ENCODE data around the gene RFC4. TPM values are rescaled to one million over a fixed set of nuclear protein-coding genes. Genes with fewer than 3 reads are reported as not detected.
"Not testable (repeated sequence)": the region's sequence is repeated elsewhere in the genome, so short reads cannot be mapped to it uniquely, and the experiment has no call there.

The RFC4 gene
- 75.7 and 106 TPM in 2 replicates for total RNA-seq (2014; rRNA removed; shearing (Covaris generic))

- H3K36me3 ChIP-seq, result peaks cover 27% of the 10 kb centered on the region
- peaks cover 27% of the 10 kb centered on the region for H3K4me1 ChIP-seq (replicated peaks)
- H3K27me3 ChIP-seq (replicated peaks), result no peaks in the 10 kb centered on the region
- H3K9me3 ChIP-seq (replicated peaks), result no peaks in the 10 kb centered on the region
- peak within 1 kb of the TSS; percentile 76 for H3K27ac ChIP-seq
- peak within 1 kb of the TSS; percentile 57 for H3K4me3 ChIP-seq
- peak; percentile 75 to 80 for DNase-seq (ENCODE audit: low read depth in 1 of 2, low spot score in 2 of 2)
These were observed at the start of gene RFC4 for GRCh38 chr3:186806089-186807055. TSS of gene RFC4 (minus strand) at chr3:186806482. CDS start at chr3:186804713, 1,769 bp downstream.

GRCh38 chr3:186854954-186855353 lies 48.7 kb upstream of the RFC4 start:
- no peak for DNase-seq (ENCODE audit: low read depth in 1 of 2, low spot score in 2 of 2)
- no peak overlapping the region for H3K27ac ChIP-seq
- no peaks in the 10 kb centered on the region for H3K36me3 ChIP-seq
- H3K4me1 ChIP-seq (replicated peaks), result no peaks in the 10 kb centered on the region
- H3K27me3 ChIP-seq (replicated peaks), result no peaks in the 10 kb centered on the region
- no peak overlapping the region for H3K4me3 ChIP-seq
- no peaks in the 10 kb centered on the region for H3K9me3 ChIP-seq (replicated peaks)

GRCh38 chr3:186854146-186854545 lies 47.9 kb upstream of the RFC4 start:
- no peaks in the 10 kb centered on the region for H3K36me3 ChIP-seq

DNA sequence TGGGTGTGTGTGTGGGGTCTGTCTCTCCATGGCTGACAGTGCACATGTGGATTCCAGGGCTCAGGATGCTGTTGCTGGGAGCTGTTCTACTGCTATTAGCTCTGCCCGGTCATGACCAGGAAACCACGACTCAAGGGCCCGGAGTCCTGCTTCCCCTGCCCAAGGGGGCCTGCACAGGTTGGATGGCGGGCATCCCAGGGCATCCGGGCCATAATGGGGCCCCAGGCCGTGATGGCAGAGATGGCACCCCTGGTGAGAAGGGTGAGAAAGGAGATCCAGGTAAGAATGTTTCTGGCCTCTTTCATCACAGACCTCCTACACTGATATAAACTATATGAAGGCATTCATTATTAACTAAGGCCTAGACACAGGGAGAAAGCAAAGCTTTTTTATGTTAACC lies 46.7 kb upstream of the RFC4 start:
- Histone ChIP-seq H3K27me3 (replicated peaks) (no peaks in the 10 kb centered on the region), H3K4me3 (no peak overlapping the region), H3K36me3 (no peaks in the 10 kb centered on the region), H3K9me3 (replicated peaks) (no peaks in the 10 kb centered on the region), H3K4me1 (replicated peaks) (no peaks in the 10 kb centered on the region), H3K27ac (no peak overlapping the region)
- no peak for DNase-seq (ENCODE audit: low read depth in 1 of 2, low spot score in 2 of 2)

More at GRCh38 chr3:186854146-186854545, 47.9 kb upstream of the RFC4 start:
- no peak for DNase-seq (ENCODE audit: low read depth in 1 of 2, low spot score in 2 of 2)
- H3K27ac ChIP-seq, result no peak overlapping the region
- H3K4me3 ChIP-seq, result no peak overlapping the region
- no peaks in the 10 kb centered on the region for H3K9me3 ChIP-seq (replicated peaks)
- H3K27me3 ChIP-seq (replicated peaks), result no peaks in the 10 kb centered on the region
- H3K4me1 ChIP-seq (replicated peaks), result no peaks in the 10 kb centered on the region

DNA sequence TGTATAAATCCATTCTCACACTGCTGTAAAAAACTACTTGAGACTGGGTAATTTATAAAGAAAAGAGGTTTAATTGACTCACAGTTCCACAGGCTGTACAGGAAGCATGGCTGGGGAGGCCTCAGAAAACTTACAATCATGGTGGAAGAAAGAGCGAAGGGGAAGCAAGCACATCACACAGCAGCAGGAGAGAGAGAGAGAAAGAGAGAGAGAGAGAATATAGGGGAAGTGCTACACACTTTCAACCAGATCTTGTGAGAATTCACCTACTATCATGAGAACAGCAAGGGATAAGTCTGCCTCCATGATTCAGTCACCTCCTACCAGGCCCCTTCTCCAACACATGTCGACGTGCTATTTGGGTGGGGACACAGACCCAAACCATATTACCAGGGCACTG lies 45.6 kb upstream of the RFC4 start:
- H3K9me3 ChIP-seq (replicated peaks); DNase-seq (ENCODE audit: low read depth in 1 of 2, low spot score in 2 of 2); H3K36me3 ChIP-seq; H3K4me3 ChIP-seq; H3K27me3 ChIP-seq (replicated peaks); H3K4me1 ChIP-seq (replicated peaks); H3K27ac ChIP-seq: not testable (repeated sequence)

GRCh38 chr3:186849374-186849975 lies 43.2 kb upstream of the RFC4 start:
- peak in 1 of 2 experiments; percentile 8 for DNase-seq (ENCODE audit: low read depth in 1 of 2, low spot score in 2 of 2)
- no peak overlapping the region for H3K27ac ChIP-seq
- H3K4me1 ChIP-seq (replicated peaks), result no peaks in the 10 kb centered on the region
- H3K27me3 ChIP-seq (replicated peaks), result no peaks in the 10 kb centered on the region; the same call in 1 of the 2 replicates
- no peak overlapping the region for H3K4me3 ChIP-seq
- H3K9me3 ChIP-seq (replicated peaks), result no peaks in the 10 kb centered on the region
- no peaks in the 10 kb centered on the region for H3K36me3 ChIP-seq

DNA sequence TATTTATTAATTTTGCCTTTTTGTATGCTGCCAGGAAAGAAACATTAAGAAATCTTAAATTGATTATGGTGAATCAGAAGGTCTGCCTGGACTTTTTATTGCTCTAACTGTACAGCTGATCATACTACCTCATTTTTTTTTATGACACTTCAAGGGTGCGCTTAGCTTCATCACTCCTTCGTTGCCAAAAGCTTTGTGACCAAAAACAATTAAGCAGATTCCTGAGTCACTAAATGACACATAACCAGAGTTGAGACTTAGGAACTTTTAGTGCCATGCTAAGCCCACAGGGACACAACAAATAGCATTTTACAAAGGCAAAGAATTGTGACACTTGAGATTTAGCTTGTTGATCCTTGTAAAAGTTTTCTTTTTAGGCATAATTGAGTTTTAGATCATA lies 41.2 kb upstream of the RFC4 start:
- H3K4me3 ChIP-seq, result no peak overlapping the region
- H3K9me3 ChIP-seq (replicated peaks), result no peaks in the 10 kb centered on the region
- DNase-seq (ENCODE audit: low read depth in 1 of 2, low spot score in 2 of 2), result no peak
- no peaks in the 10 kb centered on the region; the same call in 1 of the 2 replicates for H3K27me3 ChIP-seq (replicated peaks)
- H3K4me1 ChIP-seq (replicated peaks), result no peaks in the 10 kb centered on the region
- H3K36me3 ChIP-seq, result no peaks in the 10 kb centered on the region
- no peak overlapping the region for H3K27ac ChIP-seq

DNA sequence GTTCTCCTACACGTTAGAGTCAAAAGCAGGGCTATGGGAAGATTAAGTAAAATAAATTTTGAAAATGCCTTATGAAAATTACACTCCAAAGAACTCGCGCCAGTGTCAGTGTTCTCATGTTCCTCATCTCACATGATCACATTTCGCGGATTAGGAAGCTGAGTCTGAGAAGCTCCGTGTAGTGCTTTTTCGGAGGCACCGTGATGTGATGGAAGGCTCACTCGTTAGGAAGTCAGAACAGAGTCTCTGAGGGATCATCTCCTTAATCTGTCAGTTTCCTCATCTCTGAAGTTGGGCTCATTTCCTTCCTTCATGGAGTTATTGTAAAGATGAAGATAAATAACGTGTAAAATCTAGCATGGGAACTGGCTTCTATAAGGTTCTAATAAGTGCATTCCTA lies 39.5 kb upstream of the RFC4 start:
- H3K27me3 ChIP-seq (replicated peaks), result peaks cover 4% of the 10 kb centered on the region; the same call in 1 of the 2 replicates
- H3K36me3 ChIP-seq, result no peaks in the 10 kb centered on the region
- no peak overlapping the region for H3K4me3 ChIP-seq
- no peaks in the 10 kb centered on the region for H3K9me3 ChIP-seq (replicated peaks)
- no peak overlapping the region for H3K27ac ChIP-seq
- no peak for DNase-seq (ENCODE audit: low read depth in 1 of 2, low spot score in 2 of 2)
- H3K4me1 ChIP-seq (replicated peaks), result no peaks in the 10 kb centered on the region

GRCh38 chr3:186844908-186845307 lies 38.6 kb upstream of the RFC4 start:
- Histone ChIP-seq H3K27me3 (replicated peaks) (peaks cover 4% of the 10 kb centered on the region; the same call in 1 of the 2 replicates), H3K4me3 (no peak overlapping the region), H3K9me3 (replicated peaks) (no peaks in the 10 kb centered on the region), H3K36me3 (no peaks in the 10 kb centered on the region), H3K27ac (no peak overlapping the region), H3K4me1 (replicated peaks) (no peaks in the 10 kb centered on the region)
- DNase-seq (ENCODE audit: low read depth in 1 of 2, low spot score in 2 of 2), result peak in 1 of 2 experiments; percentile 10

DNA sequence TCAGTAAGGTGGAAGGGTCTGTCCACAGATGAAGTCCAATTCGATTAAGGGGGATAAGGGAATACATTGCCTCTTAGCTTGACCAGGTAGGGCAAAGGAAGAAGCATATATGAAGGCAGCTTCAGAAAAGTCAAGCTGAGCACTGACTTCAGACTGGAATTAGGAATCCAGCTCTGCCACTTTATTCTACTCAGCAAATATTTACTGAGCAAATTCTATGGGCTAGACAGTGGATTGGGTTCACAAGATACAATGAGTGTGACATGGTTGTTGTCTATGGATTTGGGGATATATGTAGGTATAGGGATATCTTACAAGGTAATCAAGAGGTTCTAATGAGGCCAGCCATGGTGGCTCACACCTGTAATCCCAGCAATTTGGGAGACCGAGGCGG lies 36.8 kb upstream of the RFC4 start:
- Histone ChIP-seq H3K27ac (no peak overlapping the region), H3K36me3 (no peaks in the 10 kb centered on the region), H3K9me3 (replicated peaks) (no peaks in the 10 kb centered on the region), H3K4me3 (no peak overlapping the region), H3K27me3 (replicated peaks) (peaks cover 4% of the 10 kb centered on the region; the same call in 1 of the 2 replicates), H3K4me1 (replicated peaks) (no peaks in the 10 kb centered on the region)
- DNase-seq (ENCODE audit: low read depth in 1 of 2, low spot score in 2 of 2), result no peak

- H3K4me1 ChIP-seq (replicated peaks), result no peaks in the 10 kb centered on the region
- no peak within 1 kb of the TSS for H3K27ac ChIP-seq
- no peaks in the 10 kb centered on the region for H3K9me3 ChIP-seq (replicated peaks)
- H3K27me3 ChIP-seq (replicated peaks), result peaks cover 4% of the 10 kb centered on the region; the same call in 1 of the 2 replicates
- peak in 1 of 2 experiments; percentile 22 for DNase-seq (ENCODE audit: low read depth in 1 of 2, low spot score in 2 of 2)
- H3K4me3 ChIP-seq, result no peak within 1 kb of the TSS
- H3K36me3 ChIP-seq, result no peaks in the 10 kb centered on the region
These were observed 36.2 kb upstream of the RFC4 start, which contains the start of gene ADIPOQ for GRCh38 chr3:186842426-186843038. TSS of gene ADIPOQ (plus strand) at chr3:186842710. CDS start at chr3:186853059, 10,349 bp downstream.

- Histone ChIP-seq H3K27me3 (replicated peaks) (peaks cover 4% of the 10 kb centered on the region; the same call in 1 of the 2 replicates), H3K4me3 (no peak overlapping the region), H3K4me1 (replicated peaks) (no peaks in the 10 kb centered on the region), H3K36me3 (no peaks in the 10 kb centered on the region), H3K27ac (no peak overlapping the region), H3K9me3 (replicated peaks) (no peaks in the 10 kb centered on the region)
- no peak for DNase-seq (ENCODE audit: low read depth in 1 of 2, low spot score in 2 of 2)
These were observed 35.3 kb upstream of the RFC4 start for GRCh38 chr3:186841620-186842019.

GRCh38 chr3:186839874-186840641 lies 33.8 kb upstream of the RFC4 start:
- peak in 1 of 2 experiments; percentile 2 for DNase-seq (ENCODE audit: low read depth in 1 of 2, low spot score in 2 of 2)
- Histone ChIP-seq H3K27me3 (replicated peaks) (peaks cover 5% of the 10 kb centered on the region), H3K4me1 (replicated peaks) (no peaks in the 10 kb centered on the region), H3K4me3 (no peak overlapping the region), H3K36me3 (no peaks in the 10 kb centered on the region), H3K27ac (no peak overlapping the region), H3K9me3 (replicated peaks) (no peaks in the 10 kb centered on the region)
